K562 (cell line): ENCODE measurements around the gene UBAC2. TPM values are rescaled to one million over a fixed set of nuclear protein-coding genes. Genes with fewer than 3 reads are reported as not detected.

Experiments used
- ATAC-seq: fragments of 200-7000 bp; cut with Tn5 transposase; 3 replicates; pipeline ENCODE4 v1.9.1; 2020; ENCODE audit warnings: moderate library complexity
- BruUV-seq: library from RNA; stranded (reverse); fragments of 400-500 nt; replicated peaks from 2 replicates; lab custom pipeline; 2021; lab: Mats Ljungman, UMichigan
- CTCF ChIA-PET: fragments of 300-600 bp; formaldehyde crosslinking; extraction: SDS; loops from one replicate; lab custom pipeline; 2021; ENCODE audit warnings: low intra/inter-chr PET ratio; lab: Yijun Ruan, JAX
- POLR2A ChIA-PET: fragments of 300-600, 350-650 bp; sonication (Branson Sonifier 250); formaldehyde crosslinking; extraction: SDS; loops from one replicate; lab custom pipeline; 2021; ENCODE audit warnings: antibody characterized with exemption, inconsistent platforms; lab: Yijun Ruan, JAX
- DNase-seq, 4 experiments: peaks; one replicate each; pipeline versions ENCODE4 v3.0.0 to v3.0.0-alpha.2; 2011 to 2018; ENCODE audit warnings: low spot score in 3 of 4, mixed read lengths in 3 of 4; ENCODE audit errors: extremely low read depth in 1 of 4
- FAIRE-seq: peaks from 2 replicates; lab custom pipeline; 2011; peaks lifted over from hg19 to GRCh38; lab: Jason Lieb, UNC
- H2AFZ ChIP-seq: 2 replicates; pipeline ENCODE4 v1.6.0; 2011; ENCODE audit warnings: low read depth, low read length, control low read depth, inconsistent platforms
- H3K27ac ChIP-seq: fragments of 200-600 bp; 3 replicates; pipeline ENCODE4 v1.8.0; 2011; ENCODE audit warnings: low read depth, mild to moderate bottlenecking, control low read depth, inconsistent platforms, low read length, moderate library complexity, mixed read lengths; ENCODE audit errors: extremely low read depth
- H3K27me3 ChIP-seq, 2 experiments: fragments of 300-600 bp in 1 of 2; 2 replicates in 1 of 2; 3 replicates in 1 of 2; pipeline versions ENCODE4 v1.6.0 to v1.8.0; 2011; ENCODE audit warnings: inconsistent platforms in 2 of 2, low read length in 2 of 2, mild to moderate bottlenecking in 1 of 2, mixed read lengths in 1 of 2, moderate library complexity in 1 of 2; ENCODE audit not compliant: control insufficient read depth in 2 of 2, insufficient read depth in 2 of 2
- H3K36me3 ChIP-seq: fragments of 300-600 bp; 3 replicates; pipeline ENCODE4 v1.8.0; 2011; ENCODE audit warnings: mild to moderate bottlenecking, low read length, inconsistent platforms; ENCODE audit not compliant: control insufficient read depth, insufficient read depth
- H3K4me1 ChIP-seq, 2 experiments: fragments of 200-600 bp in 1 of 2; replicated peaks in 1 of 2; 2 replicates in 1 of 2; 3 replicates in 1 of 2; pipeline versions ENCODE4 v1.5.1 to v1.8.0; 2011; ENCODE audit warnings: inconsistent platforms in 2 of 2, low read length in 2 of 2, mild to moderate bottlenecking in 1 of 2, mixed read lengths in 1 of 2, moderate library complexity in 1 of 2; ENCODE audit not compliant: control insufficient read depth in 2 of 2, insufficient read depth in 2 of 2
- H3K4me2 ChIP-seq: 2 replicates; pipeline ENCODE4 v1.6.1; 2011; ENCODE audit warnings: low read length, control low read depth, inconsistent platforms, mixed read lengths; ENCODE audit not compliant: insufficient read depth
- H3K4me3 ChIP-seq: fragments of 200-600 bp; sonication (generic), shearing (Covaris generic); 2 replicates; pipeline ENCODE4 v1.5.1; 2016; ENCODE audit warnings: control low read depth, inconsistent platforms
- H3K79me2 ChIP-seq: fragments of 200-600 bp; 3 replicates; pipeline ENCODE4 v1.8.0; 2011; ENCODE audit warnings: low read length, inconsistent platforms; ENCODE audit not compliant: control insufficient read depth, insufficient read depth
- H3K9ac ChIP-seq, 2 experiments: 2 replicates each; pipeline versions ENCODE4 v1.6.0 to v1.6.1; 2011; ENCODE audit warnings: low read depth in 2 of 2, low read length in 2 of 2, control low read depth in 1 of 2, inconsistent platforms in 1 of 2, mild to moderate bottlenecking in 1 of 2, mixed read lengths in 1 of 2; ENCODE audit not compliant: insufficient read depth in 1 of 2
- H3K9me1 ChIP-seq: one replicate; pipeline ENCODE4 v1.6.0; 2011; ENCODE audit warnings: inconsistent platforms, mild to moderate bottlenecking, low read length, moderate library complexity; ENCODE audit not compliant: control insufficient read depth, insufficient read depth
- H3K9me3 ChIP-seq: replicated peaks from 2 replicates; pipeline ENCODE4 v1.5.1; 2011; ENCODE audit warnings: low read depth, low read length, inconsistent platforms; ENCODE audit not compliant: control insufficient read depth, insufficient read depth
- H4K20me1 ChIP-seq: replicated peaks from 2 replicates; pipeline ENCODE4 v1.6.1; 2011; ENCODE audit warnings: low read length, inconsistent platforms, mixed read lengths; ENCODE audit not compliant: control insufficient read depth, insufficient read depth
- EP300 ChIP-seq: IDR thresholded peaks from 2 replicates; pipeline ENCODE4 v1.6.1; 2012; ENCODE audit warnings: low read length, improper control_type of control experiment
- IRF9 ChIP-seq: fragments of 450-650 bp; IDR thresholded peaks from 2 replicates; pipeline ENCODE4 v1.6.1; 2016; ENCODE audit warnings: missing biosample characterization, missing genetic modification characterization
- NR2C2 ChIP-seq, 2 experiments: fragments of 200-800 bp in 1 of 2; sonication (Bioruptor generic) in 1 of 2; sonication (generic) in 1 of 2; formaldehyde crosslinking in 1 of 2; IDR thresholded peaks; 2 replicates each; pipeline versions ENCODE4 v1.6.1 to v1.8.0; 2016 to 2022; ENCODE audit warnings: mild to moderate bottlenecking in 1 of 2, missing compliant biosample characterization in 1 of 2, missing genetic modification characterization in 1 of 2, missing genetic modification reagents in 1 of 2
- POLR2G ChIP-seq: fragments of 200-400 bp; formaldehyde crosslinking; IDR thresholded peaks from 2 replicates; pipeline ENCODE4 v1.6.1; 2017; ENCODE audit warnings: low read depth, mild to moderate bottlenecking, antibody characterized with exemption, low read length, moderate library complexity
- WGBS: fragments of 100-300 bp; shearing (Covaris generic); methylation state at CpG from one replicate; pipeline ENCODE4 v1.1.6; 2016; ENCODE audit warnings: low coverage, mixed read lengths; ENCODE audit not compliant: insufficient coverage; ENCODE audit errors: missing lambda C conversion rate; 5-methylcytosine and 5-hydroxymethylcytosine counted together
- in situ Hi-C: fragments of 300-500 bp; cut with MboI; formaldehyde crosslinking; loops from 4 replicates; pipeline ENCODE4 v1.15.0; 2018; ENCODE audit warnings: inconsistent platforms, mixed read lengths
- intact Hi-C: fragments of 100-400 bp; cut with micrococcal nuclease; formaldehyde crosslinking; loops from 2 replicates; pipeline ENCODE4 v1.14.2; 2022
- polyA plus RNA-seq, 8 experiments: library from polyadenylated mRNA; depleted of rRNA in 4 of 8; stranded (reverse) in 5 of 8; unstranded in 3 of 8; fragments of >200 nt; fragmentation: Nextera tagmentation in 2 of 8; fragmentation: Illumina TruSeq in 1 of 8; extraction: Ambion mirVana in 2 of 8; extraction: Trizol in 1 of 8; gene quantifications; 2 replicates each; pipeline versions ENCODE4 v1.2.1 to v1.2.3, GENCODE V29; 2011 to 2014; ENCODE audit warnings: inconsistent platforms in 1 of 8, missing spikeins in 1 of 8
- total RNA-seq, 7 experiments: library from RNA; depleted of rRNA in 6 of 7; stranded (reverse); fragments of >200 nt in 6 of 7; fragmentation: Illumina TruSeq in 2 of 7; extraction: Trizol in 2 of 7; gene quantifications; 2 replicates each; pipeline versions ENCODE4 v1.2.1 to v1.2.3, GENCODE V29; 2011 to 2021; ENCODE audit warnings: low replicate concordance in 1 of 7

UBAC2 gene
- total and polyA plus RNA-seq, 9 of the 15 experiments (the other 6 are each of a cell fraction or from before 2014, with no cell fraction given): 6.0 to 84.1 (median 32.3) TPM

- intact Hi-C loops: no loop called here
- no peak for DNase-seq
- no peak for ATAC-seq
- H3K9ac ChIP-seq: peak overlapping the region in 1 of 2 experiments; percentile 64; a peak in 1 of 4 replicates
- ChIA-PET POLR2A (no interaction called here), CTCF (no interaction called here)
- FAIRE-seq: no peak
- H3K4me2 ChIP-seq: no peak overlapping the region
- H3K27ac ChIP-seq: no peak overlapping the region
- no peaks in the 10 kb centered on the region for H3K27me3 ChIP-seq
- WGBS: 71% methylated on average over 4 of the region's 12 CpGs
- no TSS peak for BruUV-seq
- no peak overlapping the region for H3K4me3 ChIP-seq
- H3K79me2 ChIP-seq: no peaks in the 10 kb centered on the region
- TF ChIP-seq EP300 (no peak), NR2C2 (CRISPR knock-in tag; IDR thresholded peaks at IDR 0.05) (no peak), NR2C2 (tag; IDR thresholded peaks at IDR 0.05) (no peak), POLR2G (0 out of 2 replicates have a peak, but pooled peaks have one; percentile 21), IRF9 (no peak)
- TF ChIP-seq, all 486 proteins: peak for 1
- peaks cover 14% of the 10 kb centered on the region; the same call in 2 of the 3 replicates for H3K36me3 ChIP-seq
- no peaks in the 10 kb centered on the region for H3K9me1 ChIP-seq
- peaks cover 0 to 4% of the 10 kb centered on the region in 2 experiments; a peak in 2 of 5 replicates for H3K4me1 ChIP-seq
- in situ Hi-C loops: no loop called here
- H4K20me1 ChIP-seq: no peaks in the 10 kb centered on the region
- H3K9me3 ChIP-seq: no peaks in the 10 kb centered on the region
- no peak overlapping the region for H2AFZ ChIP-seq
Measured at GRCh38 chr13:99374994-99375737, 174.5 kb downstream of the UBAC2 start.
